Karpas-422 (cell line): ENCODE data around the gene UVSSA. TPM values are rescaled to one million over a fixed set of nuclear protein-coding genes. Genes with fewer than 3 reads are reported as not detected.

Source experiments
- DNase-seq: peaks from one replicate; pipeline ENCODE4 v3.0.0-alpha.2; 2015
- H2AFZ ChIP-seq: fragments of 200-600 bp; sonication (generic); 2 replicates; pipeline ENCODE4 v1.6.1; 2014; ENCODE audit warnings: antibody characterized with exemption, low read length, mixed read lengths
- H3K27ac ChIP-seq: fragments of 200-600 bp; sonication (generic); 2 replicates; pipeline ENCODE4 v1.5.1; 2014; ENCODE audit warnings: mild to moderate bottlenecking, low read length, moderate library complexity
- H3K27me3 ChIP-seq: fragments of 200-600 bp; sonication (generic); 2 replicates; pipeline ENCODE4 v1.6.1; 2014; ENCODE audit warnings: low read length, mixed read lengths
- H3K36me3 ChIP-seq: fragments of 200-600 bp; sonication (generic); 2 replicates; pipeline ENCODE4 v1.6.1; 2014; ENCODE audit warnings: low read length, mixed read lengths; ENCODE audit not compliant: insufficient read depth
- H3K4me1 ChIP-seq: fragments of 200-600 bp; sonication (generic); 2 replicates; pipeline ENCODE4 v1.6.1; 2014; ENCODE audit warnings: mild to moderate bottlenecking, low read length, mixed read lengths
- H3K4me2 ChIP-seq: fragments of 200-600 bp; sonication (generic); 2 replicates; pipeline ENCODE4 v1.6.1; 2014; ENCODE audit warnings: low read length, low read depth, mild to moderate bottlenecking; ENCODE audit not compliant: poor library complexity, severe bottlenecking
- H3K4me3 ChIP-seq: fragments of 200-600 bp; sonication (generic); 2 replicates; pipeline ENCODE4 v1.5.1; 2014; ENCODE audit warnings: mild to moderate bottlenecking, antibody characterized with exemption, low read length, mixed read lengths
- H3K79me2 ChIP-seq: fragments of 200-600 bp; sonication (generic); 2 replicates; pipeline ENCODE4 v1.6.1; 2014; ENCODE audit warnings: mild to moderate bottlenecking, low read length, mixed read lengths
- H3K9ac ChIP-seq: fragments of 200-600 bp; sonication (generic); 2 replicates; pipeline ENCODE4 v1.6.0; 2014; ENCODE audit warnings: low read length
- H3K9me2 ChIP-seq: fragments of 200-600 bp; sonication (generic), shearing (Covaris generic); replicated peaks from 2 replicates; pipeline ENCODE4 v1.6.0; 2014; ENCODE audit warnings: mild to moderate bottlenecking, low read length, moderate library complexity; ENCODE audit not compliant: insufficient read depth
- H3K9me3 ChIP-seq: fragments of 300-700, 200-600 bp; sonication (generic); 2 replicates; pipeline ENCODE4 v1.6.1; 2014; ENCODE audit warnings: low read length, mixed read lengths
- H4K20me1 ChIP-seq: fragments of 200-600 bp; sonication (generic); 2 replicates; pipeline ENCODE4 v1.6.1; 2014; ENCODE audit warnings: mild to moderate bottlenecking, antibody characterized with exemption, low read length, low read depth; ENCODE audit not compliant: insufficient read depth
- total RNA-seq: library from RNA; depleted of rRNA; stranded (reverse); fragments of >200 nt; shearing (Covaris generic); gene quantifications from 2 replicates; pipeline ENCODE4 v1.2.3, GENCODE V29; 2014; ENCODE audit warnings: low replicate concordance

UVSSA gene
- total RNA-seq, 1 experiment from 2014 or later: 12.4 TPM

DNA sequence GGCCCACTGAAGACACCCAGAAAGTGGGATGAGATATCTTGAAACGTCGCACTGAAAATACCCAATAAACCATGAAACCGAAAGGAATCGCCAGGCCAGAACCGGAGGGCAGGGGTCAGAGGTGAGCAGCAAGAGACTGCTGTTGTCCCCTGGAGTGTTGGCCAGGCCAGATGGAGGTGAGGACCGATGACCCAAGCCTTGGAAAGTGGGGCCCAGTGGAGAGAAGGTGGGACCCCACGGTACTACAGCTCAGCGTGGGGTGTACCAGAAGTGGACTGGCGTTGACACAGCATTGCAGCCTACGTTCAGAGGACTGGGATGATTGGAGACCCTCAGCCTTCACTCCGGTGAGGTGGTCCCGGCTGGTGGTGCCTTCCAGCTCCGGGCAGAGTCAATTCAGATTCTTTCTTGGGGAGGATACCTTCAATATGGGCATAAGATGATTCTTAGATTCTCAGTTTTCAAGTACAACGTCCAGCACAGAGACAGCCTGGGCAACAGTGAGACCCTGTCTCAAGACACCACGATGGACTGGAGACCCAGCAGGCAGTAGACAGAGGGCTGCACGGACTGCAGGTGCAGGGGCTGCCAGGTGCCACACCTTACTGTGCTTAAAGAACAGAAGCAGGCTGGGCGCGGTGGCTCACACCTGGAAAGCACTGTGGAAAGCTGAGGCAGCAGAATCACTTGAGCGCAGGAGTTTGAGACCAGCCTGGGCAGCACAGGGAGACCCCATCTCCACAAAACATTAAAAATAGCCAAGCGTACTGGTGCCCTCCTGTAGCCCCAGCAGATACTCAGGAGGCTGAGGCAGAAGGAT, 34.0 kb upstream of the UVSSA start:
- Histone ChIP-seq H3K4me1 (no peaks in the 10 kb centered on the region), H3K9me3 (no peaks in the 10 kb centered on the region), H3K36me3 (peaks cover 15% of the 10 kb centered on the region), H3K9me2 (no peaks in the 10 kb centered on the region), H2AFZ (no peak overlapping the region), H3K4me3 (no peak overlapping the region), H3K27ac (no peak overlapping the region), H3K79me2 (peaks cover 48% of the 10 kb centered on the region), H3K4me2 (no peak overlapping the region), H3K27me3 (no peaks in the 10 kb centered on the region), H4K20me1 (no peaks in the 10 kb centered on the region), H3K9ac (no peak overlapping the region)
- no peak for DNase-seq

DNA sequence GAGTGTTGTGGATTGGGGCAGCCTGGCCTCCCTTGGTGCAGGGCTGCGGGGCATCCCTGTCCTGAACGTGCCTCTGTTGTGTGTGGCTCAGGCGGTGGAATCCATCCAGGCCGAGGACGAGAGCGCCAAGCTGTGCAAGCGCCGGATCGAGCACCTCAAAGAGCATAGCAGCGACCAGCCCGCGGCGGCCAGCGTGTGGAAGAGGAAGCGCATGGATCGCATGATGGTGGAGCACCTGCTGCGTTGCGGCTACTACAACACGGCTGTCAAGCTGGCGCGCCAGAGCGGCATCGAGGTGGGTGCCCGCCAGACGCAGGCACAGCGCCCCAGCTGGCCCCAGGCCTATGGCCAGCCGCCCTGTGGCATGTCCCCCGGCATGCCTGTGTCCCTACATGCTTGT, 31.7 kb upstream of the UVSSA start:
- Histone ChIP-seq H3K4me1 (no peaks in the 10 kb centered on the region), H3K27ac (no peak overlapping the region), H3K4me2 (no peak overlapping the region), H3K79me2 (peaks cover 25% of the 10 kb centered on the region), H3K4me3 (no peak overlapping the region), H4K20me1 (no peaks in the 10 kb centered on the region), H3K9ac (no peak overlapping the region), H3K36me3 (peaks cover 17% of the 10 kb centered on the region), H2AFZ (no peak overlapping the region), H3K27me3 (no peaks in the 10 kb centered on the region), H3K9me2 (no peaks in the 10 kb centered on the region), H3K9me3 (no peaks in the 10 kb centered on the region)
- DNase-seq: no peak

DNA sequence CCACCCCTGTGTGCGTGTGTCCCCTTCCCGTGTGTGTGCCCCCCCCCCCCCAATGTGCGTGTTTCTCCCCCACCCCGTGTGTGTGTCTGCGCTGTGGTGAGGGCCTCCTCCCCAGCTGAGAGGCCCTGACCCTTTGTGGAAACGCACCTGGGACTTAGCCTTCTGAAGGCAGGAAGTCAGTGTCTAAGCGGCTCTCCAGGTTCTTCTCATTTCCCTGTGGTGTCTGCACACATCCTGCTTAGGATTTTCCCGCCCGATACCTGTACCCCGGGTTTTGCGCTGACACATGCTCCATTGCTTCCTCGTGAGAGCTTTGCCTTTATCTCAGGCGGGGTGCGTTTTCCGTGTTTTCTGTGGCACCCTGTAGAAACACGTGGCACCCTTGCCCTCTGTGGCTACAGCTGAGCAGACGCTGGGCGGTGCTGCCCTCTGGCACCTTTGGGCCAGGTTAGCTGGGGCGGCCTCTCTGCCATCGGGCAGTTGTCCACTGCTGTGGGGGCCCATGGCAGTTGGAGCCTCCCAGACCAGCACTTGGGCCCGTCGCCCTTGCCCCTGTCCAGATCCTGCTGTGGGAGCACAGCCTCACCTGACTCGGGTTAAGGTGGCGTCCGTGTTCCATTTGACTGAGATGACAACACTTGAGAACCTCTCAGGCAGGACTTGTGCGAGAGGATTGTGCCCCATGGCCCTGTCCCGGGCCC, 31.0 kb upstream of the UVSSA start:
- no peaks in the 10 kb centered on the region for H4K20me1 ChIP-seq
- H3K4me1 ChIP-seq: no peaks in the 10 kb centered on the region
- no peaks in the 10 kb centered on the region for H3K9me2 ChIP-seq
- no peak overlapping the region for H3K4me2 ChIP-seq
- no peak overlapping the region for H2AFZ ChIP-seq
- no peak overlapping the region for H3K27ac ChIP-seq
- no peaks in the 10 kb centered on the region for H3K9me3 ChIP-seq
- H3K9ac ChIP-seq: no peak overlapping the region
- peaks cover 17% of the 10 kb centered on the region for H3K36me3 ChIP-seq
- no peak overlapping the region for H3K4me3 ChIP-seq
- no peaks in the 10 kb centered on the region for H3K27me3 ChIP-seq
- H3K79me2 ChIP-seq: peaks cover 18% of the 10 kb centered on the region
- no peak for DNase-seq

DNA sequence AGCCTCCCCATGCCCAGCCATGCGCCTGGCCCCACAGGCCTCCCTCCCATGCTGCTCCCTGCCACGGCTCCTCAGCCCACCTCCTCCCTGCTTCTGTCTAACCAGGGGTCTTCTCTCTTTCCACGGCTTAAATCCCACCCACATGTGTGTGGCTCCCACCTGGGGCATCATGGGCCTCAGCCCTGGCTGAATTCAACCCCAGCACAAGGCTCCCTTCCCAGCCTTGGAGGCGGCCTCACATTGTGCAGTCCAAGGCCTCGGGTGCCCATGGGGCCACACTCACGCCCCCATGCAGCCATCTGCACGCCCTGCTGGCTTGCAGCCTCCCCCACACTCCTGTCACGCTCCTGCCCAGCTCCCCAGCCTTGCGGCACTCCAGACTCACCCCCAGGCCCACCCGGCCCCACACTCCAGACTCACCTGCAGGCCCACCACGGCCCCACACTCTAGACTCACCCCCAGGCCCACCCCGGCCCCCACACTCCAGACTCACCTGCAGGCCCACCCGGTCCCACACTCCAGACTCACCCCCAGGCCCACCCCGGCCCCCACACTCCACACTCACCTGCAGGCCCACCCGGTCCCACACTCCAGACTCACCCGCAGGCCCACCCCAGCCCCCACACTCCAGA, 30.4 kb upstream of the UVSSA start:
- no peaks in the 10 kb centered on the region for H3K27me3 ChIP-seq
- H4K20me1 ChIP-seq: no peaks in the 10 kb centered on the region
- no peak overlapping the region for H3K4me2 ChIP-seq
- H3K9me3 ChIP-seq: no peaks in the 10 kb centered on the region
- no peaks in the 10 kb centered on the region for H3K9me2 ChIP-seq
- no peak overlapping the region for H3K4me3 ChIP-seq
- H3K4me1 ChIP-seq: no peaks in the 10 kb centered on the region
- peaks cover 12% of the 10 kb centered on the region for H3K79me2 ChIP-seq
- H3K36me3 ChIP-seq: peaks cover 16% of the 10 kb centered on the region
- no peak for DNase-seq
- H2AFZ ChIP-seq: no peak overlapping the region
- no peak overlapping the region for H3K9ac ChIP-seq
- H3K27ac ChIP-seq: no peak overlapping the region

DNA sequence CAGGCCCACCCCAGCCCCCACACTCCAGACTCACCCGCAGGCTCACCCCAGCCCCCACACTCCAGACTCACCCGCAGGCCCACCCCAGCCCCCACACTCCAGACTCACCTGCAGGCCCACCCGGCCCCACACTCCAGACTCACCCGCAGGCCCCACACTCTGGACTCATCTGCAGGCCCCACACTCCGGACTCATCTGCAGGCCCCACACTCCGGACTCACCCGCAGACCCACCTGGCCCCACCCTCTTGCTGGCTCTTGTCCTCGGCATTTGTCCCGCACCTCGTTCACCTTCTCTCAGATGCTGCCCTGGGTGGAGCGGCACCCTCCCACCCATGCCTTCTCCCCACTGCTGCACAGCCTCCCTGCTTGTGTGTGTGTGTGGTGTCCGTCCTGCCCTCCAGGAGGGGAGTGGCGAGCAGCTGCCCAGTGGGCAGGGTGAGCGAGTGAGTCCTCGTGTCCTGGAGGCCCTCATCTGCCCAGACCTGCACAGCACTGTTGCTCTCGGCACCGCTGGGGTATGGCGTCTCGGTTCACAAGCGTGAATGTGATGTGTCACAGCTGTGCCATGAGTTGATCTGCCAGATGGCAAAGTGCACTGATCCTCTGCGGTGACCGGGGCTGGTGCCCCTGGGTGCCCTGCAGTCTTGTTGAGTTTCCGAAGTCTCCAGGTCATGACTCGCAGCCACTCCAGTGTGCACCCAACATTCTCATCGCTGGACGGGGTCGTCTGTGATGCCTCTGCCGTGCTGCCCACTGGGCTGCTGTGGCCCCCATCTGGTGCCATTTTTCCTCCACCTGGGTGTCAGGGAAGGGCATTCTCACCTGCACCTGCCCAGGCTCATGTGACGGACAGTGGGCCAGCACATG, 29.6 kb upstream of the UVSSA start:
- Histone ChIP-seq H3K4me2 (no peak overlapping the region), H3K9me3 (no peaks in the 10 kb centered on the region), H3K36me3 (peaks cover 11% of the 10 kb centered on the region), H3K27me3 (no peaks in the 10 kb centered on the region), H3K79me2 (peaks cover 7% of the 10 kb centered on the region; the same call in 1 of the 2 replicates), H3K4me3 (no peak overlapping the region), H2AFZ (no peak overlapping the region), H3K27ac (no peak overlapping the region), H3K9me2 (no peaks in the 10 kb centered on the region), H3K9ac (no peak overlapping the region), H4K20me1 (no peaks in the 10 kb centered on the region), H3K4me1 (no peaks in the 10 kb centered on the region)
- DNase-seq: no peak

DNA sequence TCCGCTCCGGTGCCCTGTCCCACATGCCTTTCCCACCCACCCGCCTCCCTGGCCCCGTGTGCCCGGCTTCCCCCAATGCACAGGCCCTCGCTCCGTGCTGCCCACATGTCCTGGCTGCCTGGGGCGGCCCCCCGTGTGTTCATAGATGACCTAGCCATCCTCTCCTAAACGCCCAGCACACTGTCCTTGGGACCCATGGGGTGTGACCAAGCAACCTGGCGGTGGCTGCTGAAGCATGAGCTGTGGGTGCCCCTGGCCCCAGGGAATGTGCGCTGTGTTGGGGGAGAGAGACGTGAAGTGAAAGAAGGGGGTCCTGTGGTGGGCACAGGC, 29.0 kb upstream of the UVSSA start:
- Histone ChIP-seq H3K27me3 (no peaks in the 10 kb centered on the region), H3K9me3 (no peaks in the 10 kb centered on the region), H3K4me2 (no peak overlapping the region), H3K36me3 (peaks cover 5% of the 10 kb centered on the region; the same call in 1 of the 2 replicates), H3K4me3 (no peak overlapping the region), H3K27ac (no peak overlapping the region), H3K9ac (no peak overlapping the region), H3K4me1 (no peaks in the 10 kb centered on the region), H3K79me2 (peaks cover 2% of the 10 kb centered on the region; the same call in 1 of the 2 replicates), H3K9me2 (no peaks in the 10 kb centered on the region), H2AFZ (no peak overlapping the region), H4K20me1 (no peaks in the 10 kb centered on the region)
- no peak for DNase-seq

DNA sequence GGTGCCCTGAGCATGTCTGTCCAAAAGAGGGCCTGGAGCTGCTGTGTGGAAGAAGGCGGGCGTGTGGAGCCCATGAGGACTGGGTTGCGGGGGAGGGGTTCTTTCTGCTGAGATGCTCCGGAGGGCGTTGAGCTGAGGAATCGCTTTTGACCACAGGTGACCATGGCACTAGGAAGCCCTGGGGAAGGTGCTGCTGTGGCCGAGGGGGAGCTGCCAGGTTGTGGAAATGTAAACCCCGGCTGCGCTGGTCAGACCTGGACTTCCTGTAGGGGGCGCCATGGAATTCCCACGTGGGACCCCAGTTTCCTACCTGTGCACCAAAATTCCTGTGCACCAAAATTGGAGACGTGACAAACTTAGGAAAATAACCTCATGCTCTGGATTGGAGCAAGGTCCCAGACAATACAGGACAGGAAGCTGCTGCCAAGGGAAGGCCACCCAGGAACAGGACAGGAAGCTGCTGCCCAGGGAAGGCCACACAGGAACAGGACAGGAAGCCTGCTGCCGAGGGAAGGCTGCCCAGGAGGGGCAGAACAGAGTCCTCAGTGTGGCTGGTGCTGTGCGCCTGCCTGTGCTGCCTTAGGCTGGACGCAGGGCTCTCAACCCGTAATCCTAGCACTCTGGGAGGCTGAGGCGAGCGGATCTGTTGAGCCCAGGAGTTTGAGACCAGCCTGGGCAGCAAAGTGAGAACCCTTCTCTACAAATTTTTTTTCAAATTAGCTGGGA, 28.4 kb upstream of the UVSSA start:
- H3K4me2 ChIP-seq: no peak overlapping the region
- no peak overlapping the region for H3K4me3 ChIP-seq
- no peak overlapping the region for H3K9ac ChIP-seq
- H3K79me2 ChIP-seq: no peaks in the 10 kb centered on the region; the same call in 1 of the 2 replicates
- no peak overlapping the region for H2AFZ ChIP-seq
- H3K27ac ChIP-seq: no peak overlapping the region
- no peaks in the 10 kb centered on the region for H3K27me3 ChIP-seq
- DNase-seq: no peak
- no peaks in the 10 kb centered on the region for H4K20me1 ChIP-seq
- H3K36me3 ChIP-seq: 0 out of 2 replicates have a peak, but pooled peaks cover 2% of the 10 kb centered on the region
- no peaks in the 10 kb centered on the region for H3K9me3 ChIP-seq
- no peaks in the 10 kb centered on the region for H3K4me1 ChIP-seq
- no peaks in the 10 kb centered on the region for H3K9me2 ChIP-seq
